Measurements from ENCODE around the gene PAK1IP1. TPM values are rescaled to one million over a fixed set of nuclear protein-coding genes. Genes with fewer than 3 reads are reported as not detected.

PAK1IP1 gene
- total RNA-seq, 1 donor from 2014 or later = 21.9 TPM

- Mint-ChIP-seq H3K27me3 (ENCODE audit: low read depth, unreplicated experiment) (no peaks in the 10 kb centered on the region), H3K9me3 (ENCODE audit: unreplicated experiment) (peaks cover 8% of the 10 kb centered on the region), H3K27ac (ENCODE audit: unreplicated experiment) (no peak overlapping the region), H3K4me3 (ENCODE audit: unreplicated experiment) (no peak overlapping the region), H3K4me1 (ENCODE audit: low read depth, unreplicated experiment) (peaks cover 17% of the 10 kb centered on the region), H3K36me3 (ENCODE audit: low read depth, unreplicated experiment) (peaks cover 9% of the 10 kb centered on the region)
- Histone ChIP-seq H2AFZ (ENCODE audit: low read depth, low read length) (no peak overlapping the region), H3K9me3 (ENCODE audit: insufficient read depth, low read depth, low read length) (no peaks in the 10 kb centered on the region), H3K27me3 (ENCODE audit: insufficient read depth, low read length) (no peaks in the 10 kb centered on the region), H3K79me2 (ENCODE audit: insufficient read depth, low read length) (peaks cover 13% of the 10 kb centered on the region), H3K4me1 (ENCODE audit: insufficient read depth, low read length) (peaks cover 15% of the 10 kb centered on the region), H3K4me2 (ENCODE audit: low read length) (peak overlapping the region; percentile 67), H3K4me3 (ENCODE audit: insufficient read depth, low read depth, low read length) (no peak overlapping the region), H4K20me1 (ENCODE audit: insufficient read depth, low read length) (peaks cover 3% of the 10 kb centered on the region), H3K36me3 (ENCODE audit: insufficient read depth, low read length) (no peaks in the 10 kb centered on the region), H3K27ac (ENCODE audit: low read depth, low read length) (no peak overlapping the region), H3K9ac (ENCODE audit: low read length) (no peak overlapping the region)
- DNase-seq (ENCODE audit: low read depth) = no peak
- no peak for FAIRE-seq
- no peak for TF ChIP-seq EZH2 (IDR thresholded peaks at IDR 0.05; ENCODE audit: insufficient read depth, low read length)
- TF ChIP-seq, protein P1, sequence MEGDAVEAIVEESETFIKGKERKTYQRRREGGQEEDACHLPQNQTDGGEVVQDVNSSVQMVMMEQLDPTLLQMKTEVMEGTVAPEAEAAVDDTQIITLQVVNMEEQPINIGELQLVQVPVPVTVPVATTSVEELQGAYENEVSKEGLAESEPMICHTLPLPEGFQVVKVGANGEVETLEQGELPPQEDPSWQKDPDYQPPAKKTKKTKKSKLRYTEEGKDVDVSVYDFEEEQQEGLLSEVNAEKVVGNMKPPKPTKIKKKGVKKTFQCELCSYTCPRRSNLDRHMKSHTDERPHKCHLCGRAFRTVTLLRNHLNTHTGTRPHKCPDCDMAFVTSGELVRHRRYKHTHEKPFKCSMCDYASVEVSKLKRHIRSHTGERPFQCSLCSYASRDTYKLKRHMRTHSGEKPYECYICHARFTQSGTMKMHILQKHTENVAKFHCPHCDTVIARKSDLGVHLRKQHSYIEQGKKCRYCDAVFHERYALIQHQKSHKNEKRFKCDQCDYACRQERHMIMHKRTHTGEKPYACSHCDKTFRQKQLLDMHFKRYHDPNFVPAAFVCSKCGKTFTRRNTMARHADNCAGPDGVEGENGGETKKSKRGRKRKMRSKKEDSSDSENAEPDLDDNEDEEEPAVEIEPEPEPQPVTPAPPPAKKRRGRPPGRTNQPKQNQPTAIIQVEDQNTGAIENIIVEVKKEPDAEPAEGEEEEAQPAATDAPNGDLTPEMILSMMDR (IDR thresholded peaks at IDR 0.05; ENCODE audit: insufficient read depth, low read depth, low read length) = no peak
Observed at GRCh38 chr6:10719296-10719963, 24.7 kb downstream of the PAK1IP1 start.

- peaks cover 8% of the 10 kb centered on the region for H3K9me3 Mint-ChIP-seq (ENCODE audit: unreplicated experiment)
Observed at GRCh38 chr6:10719964-10720264, 25.1 kb downstream of the PAK1IP1 start.

More at GRCh38 chr6:10719964-10720264, 25.1 kb downstream of the PAK1IP1 start:
- H3K27ac Mint-ChIP-seq (ENCODE audit: unreplicated experiment) = no peak overlapping the region
- peaks cover 15% of the 10 kb centered on the region for H3K4me1 ChIP-seq (ENCODE audit: insufficient read depth, low read length)
- peaks cover 4% of the 10 kb centered on the region for H4K20me1 ChIP-seq (ENCODE audit: insufficient read depth, low read length)
- H3K4me1 Mint-ChIP-seq (ENCODE audit: low read depth, unreplicated experiment) = peaks cover 21% of the 10 kb centered on the region
- DNase-seq (ENCODE audit: low read depth) (no peak), FAIRE-seq (no peak)
- peak overlapping the region; percentile 67 for H3K4me2 ChIP-seq (ENCODE audit: low read length)
- no peaks in the 10 kb centered on the region for H3K27me3 Mint-ChIP-seq (ENCODE audit: low read depth, unreplicated experiment)
- H2AFZ ChIP-seq (ENCODE audit: low read depth, low read length) = peak overlapping the region; percentile 30
- H3K79me2 ChIP-seq (ENCODE audit: insufficient read depth, low read length) = peaks cover 18% of the 10 kb centered on the region
- TF ChIP-seq EZH2 (IDR thresholded peaks at IDR 0.05; ENCODE audit: insufficient read depth, low read length) = no peak
- TF ChIP-seq, protein P1 (IDR thresholded peaks at IDR 0.05; ENCODE audit: insufficient read depth, low read depth, low read length) = no peak
- peaks cover 9% of the 10 kb centered on the region for H3K36me3 Mint-ChIP-seq (ENCODE audit: low read depth, unreplicated experiment)
- no peaks in the 10 kb centered on the region for H3K27me3 ChIP-seq (ENCODE audit: insufficient read depth, low read length)
- no peak overlapping the region for H3K4me3 Mint-ChIP-seq (ENCODE audit: unreplicated experiment)
- H3K9me3 ChIP-seq (ENCODE audit: insufficient read depth, low read depth, low read length) = no peaks in the 10 kb centered on the region
- H3K4me3 ChIP-seq (ENCODE audit: insufficient read depth, low read depth, low read length) = no peak overlapping the region
- H3K27ac ChIP-seq (ENCODE audit: low read depth, low read length) = no peak overlapping the region
- peak overlapping the region; percentile 24 for H3K9ac ChIP-seq (ENCODE audit: low read length)
- H3K36me3 ChIP-seq (ENCODE audit: insufficient read depth, low read length) = no peaks in the 10 kb centered on the region
